Hypothalamus (tissue), 51 donors: Measurements from ENCODE around the gene RAB40C.

Experiments
- DNase-seq, 51 donors: peaks; one replicate each; lab custom pipeline; 2025; lab: John Stamatoyannopoulos, UW

Gene RAB40C

GRCh38 chr16:589658-590187 lies at the start of gene RAB40C:
TSS of gene RAB40C (plus strand) at chr16:590066. CDS start at chr16:590292, 226 bp downstream.
- DNase-seq, result peak; percentile 97 to 100 (median 99)

- no peak for DNase-seq
Measured at GRCh38 chr16:540645-541340, 49.1 kb upstream of the RAB40C start.

GRCh38 chr16:543301-544164 lies 46.3 kb upstream of the RAB40C start:
- DNase-seq, result no peak

- DNase-seq, result no peak
Measured at GRCh38 chr16:544517-544916, 45.3 kb upstream of the RAB40C start.

GRCh38 chr16:546909-547770 lies 42.7 kb upstream of the RAB40C start:
- peak in 13 of 51 donors; percentile 8 to 50 (median 20) for DNase-seq

- DNase-seq, result no peak
Measured at GRCh38 chr16:548586-548985, 41.3 kb upstream of the RAB40C start.

- no peak for DNase-seq
Measured at GRCh38 chr16:549544-550263, 40.2 kb upstream of the RAB40C start.

GRCh38 chr16:551210-551609 lies 38.7 kb upstream of the RAB40C start:
- DNase-seq, result no peak

GRCh38 chr16:552171-552570 lies 37.7 kb upstream of the RAB40C start:
- no peak for DNase-seq

- no peak for DNase-seq
Measured at GRCh38 chr16:553601-554296, 36.1 kb upstream of the RAB40C start.

- no peak for DNase-seq
Measured at GRCh38 chr16:554297-554621, 35.6 kb upstream of the RAB40C start.

- no peak for DNase-seq
Measured at GRCh38 chr16:554640-555365, 35.1 kb upstream of the RAB40C start.

- no peak for DNase-seq
Measured at GRCh38 chr16:555528-556473, 34.1 kb upstream of the RAB40C start.

GRCh38 chr16:556474-557173 lies 33.2 kb upstream of the RAB40C start:
- DNase-seq, result no peak

GRCh38 chr16:557463-558297 lies 32.2 kb upstream of the RAB40C start:
- no peak for DNase-seq
